Endothelial cell of umbilical vein (primary cell): ENCODE results near the gene FOXP4. TPM values are rescaled to one million over a fixed set of nuclear protein-coding genes. Genes with fewer than 3 reads are reported as not detected.

Experiments used
- BruUV-seq: library from RNA; stranded (reverse); fragments of 400-500 nt; replicated peaks from 2 replicates; lab custom pipeline; 2021; lab: Mats Ljungman, UMichigan
- CTCF ChIA-PET: fragments of 300-600, 350-600 bp; sonication (Branson Sonifier 250); formaldehyde crosslinking; loops from one replicate; lab custom pipeline; 2021; ENCODE audit warnings: antibody characterized with exemption, inconsistent platforms; lab: Charles Lee
- POLR2A ChIA-PET: fragments of 300-600, 350-600 bp; sonication (Branson Sonifier 250); formaldehyde crosslinking; loops from one replicate; lab custom pipeline; 2021; ENCODE audit warnings: antibody characterized with exemption, inconsistent platforms; lab: Charles Lee
- DNase-seq: peaks from one replicate; pipeline ENCODE4 v3.0.0-alpha.2; 2011; ENCODE audit warnings: low read depth, low spot score
- FAIRE-seq: peaks from 2 replicates; lab custom pipeline; 2011; peaks lifted over from hg19 to GRCh38; lab: Jason Lieb, UNC
- H2AFZ ChIP-seq: 2 replicates; pipeline ENCODE4 v1.6.0; 2012; ENCODE audit warnings: low read depth, low read length, control low read depth, inconsistent platforms
- H3K27ac ChIP-seq: 2 replicates; pipeline ENCODE4 v1.5.1; 2011; ENCODE audit warnings: low read depth, mild to moderate bottlenecking, control low read depth, low read length, moderate library complexity; ENCODE audit not compliant: insufficient read depth
- H3K27me3 ChIP-seq, 2 experiments: 2 replicates each; pipeline versions ENCODE4 v1.6.0 to v1.6.1; 2011; ENCODE audit warnings: low read length in 2 of 2, mixed read lengths in 1 of 2; ENCODE audit not compliant: control insufficient read depth in 2 of 2, insufficient read depth in 2 of 2
- H3K36me3 ChIP-seq, 2 experiments: 2 replicates in 1 of 2; 3 replicates in 1 of 2; pipeline ENCODE4 v1.5.1; 2011; ENCODE audit warnings: low read length in 2 of 2, mild to moderate bottlenecking in 1 of 2, moderate library complexity in 1 of 2; ENCODE audit not compliant: control insufficient read depth in 2 of 2, insufficient read depth in 2 of 2; ENCODE audit errors: extremely low read depth in 1 of 2
- H3K4me1 ChIP-seq: 3 replicates; pipeline ENCODE4 v1.5.1; 2011; ENCODE audit warnings: mild to moderate bottlenecking, low read length; ENCODE audit not compliant: control insufficient read depth, insufficient read depth; ENCODE audit errors: extremely low read depth
- H3K4me2 ChIP-seq: 2 replicates; pipeline ENCODE4 v1.6.1; 2011; ENCODE audit warnings: low read length, control low read depth, mixed read lengths; ENCODE audit not compliant: insufficient read depth
- H3K4me3 ChIP-seq, 3 experiments: fragments of 200-600 bp in 1 of 3; sonication (generic), shearing (Covaris generic) in 1 of 3; replicated peaks in 1 of 3; 2 replicates each; pipeline ENCODE4 v1.5.1; 2011 to 2016; ENCODE audit warnings: control low read depth in 3 of 3, low read length in 3 of 3, mild to moderate bottlenecking in 2 of 3, inconsistent platforms in 1 of 3, low read depth in 1 of 3, moderate library complexity in 1 of 3; ENCODE audit not compliant: insufficient read depth in 1 of 3
- H3K79me2 ChIP-seq: 2 replicates; pipeline ENCODE4 v1.6.0; 2012; ENCODE audit warnings: low read length, inconsistent platforms; ENCODE audit not compliant: control insufficient read depth, insufficient read depth
- H3K9ac ChIP-seq: replicated peaks from 2 replicates; pipeline ENCODE3; 2011; ENCODE audit warnings: low read length, control low read depth; ENCODE audit not compliant: insufficient read depth; ENCODE audit errors: extremely low read depth
- H3K9me1 ChIP-seq: replicated peaks from 3 replicates; pipeline ENCODE4 v1.6.0; 2011; ENCODE audit warnings: mild to moderate bottlenecking, low read length; ENCODE audit not compliant: control insufficient read depth, insufficient read depth; ENCODE audit errors: extremely low read depth
- H3K9me3 ChIP-seq: replicated peaks from 2 replicates; pipeline ENCODE4 v1.5.1; 2012; ENCODE audit warnings: low read length, inconsistent platforms; ENCODE audit not compliant: control insufficient read depth, insufficient read depth
- H4K20me1 ChIP-seq: replicated peaks from 2 replicates; pipeline ENCODE3; 2011; ENCODE audit warnings: mild to moderate bottlenecking, low read length; ENCODE audit not compliant: control insufficient read depth, insufficient read depth; ENCODE audit errors: extremely low read depth
- CTCF ChIP-seq, 2 donors: IDR thresholded peaks; 1 replicate in 1 of 2; 2 replicates in 1 of 2; pipeline ENCODE4 v1.5.1; 2011; ENCODE audit warnings: low read length in 2 of 2, mild to moderate bottlenecking in 2 of 2, moderate library complexity in 2 of 2, control low read depth in 1 of 2, inconsistent platforms in 1 of 2, low read depth in 1 of 2; ENCODE audit not compliant: insufficient read depth in 1 of 2; ENCODE audit errors: extremely low read depth in 1 of 2
- GATA2 ChIP-seq: IDR thresholded peaks from 2 replicates; pipeline ENCODE4 v1.7.0; 2011; ENCODE audit warnings: low read depth, mild to moderate bottlenecking, moderate library complexity, mixed read lengths, low read length; ENCODE audit not compliant: insufficient read length, insufficient read depth
- MAX ChIP-seq: IDR thresholded peaks from 2 replicates; pipeline ENCODE4 v1.6.1; 2011; ENCODE audit not compliant: insufficient read depth, insufficient read length
- MYC ChIP-seq: IDR thresholded peaks from one replicate; pipeline ENCODE4 v1.6.1; 2011; ENCODE audit warnings: mild to moderate bottlenecking, low read depth, low read length
- POLR2A ChIP-seq: IDR thresholded peaks from 2 replicates; pipeline ENCODE4 v1.6.1; 2012; ENCODE audit warnings: low read depth, mild to moderate bottlenecking, control low read depth, low read length
- POLR2AphosphoS5 ChIP-seq: IDR thresholded peaks from 2 replicates; pipeline ENCODE4 v1.6.1; 2012; ENCODE audit warnings: low read depth, mild to moderate bottlenecking, control low read depth, low read length, moderate library complexity; ENCODE audit not compliant: insufficient read depth
- dilution Hi-C: fragments of 300-500 bp; cut with MboI; formaldehyde crosslinking; loops from one replicate; pipeline ENCODE4 v1.15.0; 2019; ENCODE audit warnings: low sequenced_read_pairs; ENCODE audit not compliant: extremely low pct_ligation_motif_present
- intact Hi-C: fragments of 100-400 bp; cut with micrococcal nuclease; formaldehyde crosslinking; loops from one replicate; pipeline ENCODE4 v1.10.0; 2022
- polyA plus RNA-seq, 4 experiments: library from polyadenylated mRNA; depleted of rRNA in 3 of 4; stranded (reverse) in 3 of 4; unstranded in 1 of 4; fragments of >200 nt; gene quantifications; 2 replicates each; pipeline versions ENCODE4 v1.2.1 to v1.2.3, GENCODE V29; 2011 to 2012; ENCODE audit warnings: missing spikeins in 1 of 4
- total RNA-seq: library from RNA; stranded (reverse); gene quantifications from 2 replicates; pipeline ENCODE4 v1.2.3, GENCODE V29; 2021

Gene FOXP4
- total and polyA plus RNA-seq, 2 donors (not counting 3 experiments of a cell fraction or from before 2014, with no cell fraction given) = 5.6 to 23.9 TPM

GRCh38 chr6:41502566-41502916, 43.6 kb upstream of the FOXP4 start:
- H4K20me1 ChIP-seq = no peaks in the 10 kb centered on the region
- no peaks in the 10 kb centered on the region for H3K9me1 ChIP-seq
- no peak for FAIRE-seq
- ChIA-PET POLR2A (no interaction called here), CTCF (no interaction called here)
- no peaks in the 10 kb centered on the region for H3K79me2 ChIP-seq
- no peak overlapping the region for H3K27ac ChIP-seq
- no peaks in the 10 kb centered on the region for H3K9me3 ChIP-seq
- no peak overlapping the region for H3K4me2 ChIP-seq
- H3K27me3 ChIP-seq = peaks cover 17 to 36% of the 10 kb centered on the region in 2 experiments
- no peak overlapping the region for H3K9ac ChIP-seq
- BruUV-seq = no TSS peak
- peaks cover 12% of the 10 kb centered on the region for H3K4me1 ChIP-seq
- intact Hi-C loops (no loop called here), dilution Hi-C loops (no loop called here)
- DNase-seq = no peak
- H3K4me3 ChIP-seq = no peak overlapping the region
- TF ChIP-seq GATA2 (no peak), CTCF (IDR thresholded peaks at IDR 0.05; ENCODE audit: extremely low read depth in 1 of 2, insufficient read depth in 1 of 2, low read depth in 1 of 2, low read length in 2 of 2) (no peak), MAX (no peak), MYC (no peak), POLR2AphosphoS5 (no peak), POLR2A (no peak)
- H2AFZ ChIP-seq = no peak overlapping the region
- H3K36me3 ChIP-seq = no peaks in the 10 kb centered on the region
